Measurements from ENCODE around the gene CUBN. TPM values are rescaled to one million over a fixed set of nuclear protein-coding genes. Genes with fewer than 3 reads are reported as not detected.

CUBN gene
- total RNA-seq, 2 experiments from 2014 or later: 0.30 to 0.76 TPM

GRCh38 chr10:17059197-17059688 is 70.4 kb downstream of the CUBN start:
- Mint-ChIP-seq H3K36me3 (peaks cover 8% of the 10 kb centered on the region), H3K27me3 (no peaks in the 10 kb centered on the region), H3K4me3 (no peak overlapping the region), H3K9me3 (peaks cover 2% of the 10 kb centered on the region), H3K27ac (no peak overlapping the region), H3K4me1 (peaks cover 28% of the 10 kb centered on the region)
- no peak for DNase-seq

DNA sequence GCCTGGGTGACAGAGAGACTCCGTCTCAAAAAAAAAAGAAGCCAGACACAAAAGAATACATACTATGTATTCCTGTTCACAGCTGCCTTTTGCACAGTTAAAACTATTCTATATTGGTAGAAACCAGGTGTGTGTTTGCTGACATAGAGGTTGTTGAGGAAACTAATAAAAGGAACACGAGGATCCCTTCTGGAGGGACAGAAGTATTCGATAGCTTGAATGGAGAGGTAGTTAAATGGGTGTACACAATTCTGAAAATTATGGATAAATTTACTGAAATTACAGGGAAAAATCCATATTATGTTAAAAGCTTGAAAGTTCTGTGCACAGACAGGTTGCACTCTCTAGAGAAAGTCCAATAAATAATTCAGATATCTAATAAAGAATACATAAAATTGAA is 71.5 kb downstream of the CUBN start:
- Mint-ChIP-seq H3K9me3 (peaks cover 3% of the 10 kb centered on the region), H3K36me3 (peaks cover 8% of the 10 kb centered on the region), H3K27me3 (no peaks in the 10 kb centered on the region), H3K4me1 (peaks cover 31% of the 10 kb centered on the region), H3K27ac (no peak overlapping the region), H3K4me3 (no peak overlapping the region)
- no peak for DNase-seq

DNA sequence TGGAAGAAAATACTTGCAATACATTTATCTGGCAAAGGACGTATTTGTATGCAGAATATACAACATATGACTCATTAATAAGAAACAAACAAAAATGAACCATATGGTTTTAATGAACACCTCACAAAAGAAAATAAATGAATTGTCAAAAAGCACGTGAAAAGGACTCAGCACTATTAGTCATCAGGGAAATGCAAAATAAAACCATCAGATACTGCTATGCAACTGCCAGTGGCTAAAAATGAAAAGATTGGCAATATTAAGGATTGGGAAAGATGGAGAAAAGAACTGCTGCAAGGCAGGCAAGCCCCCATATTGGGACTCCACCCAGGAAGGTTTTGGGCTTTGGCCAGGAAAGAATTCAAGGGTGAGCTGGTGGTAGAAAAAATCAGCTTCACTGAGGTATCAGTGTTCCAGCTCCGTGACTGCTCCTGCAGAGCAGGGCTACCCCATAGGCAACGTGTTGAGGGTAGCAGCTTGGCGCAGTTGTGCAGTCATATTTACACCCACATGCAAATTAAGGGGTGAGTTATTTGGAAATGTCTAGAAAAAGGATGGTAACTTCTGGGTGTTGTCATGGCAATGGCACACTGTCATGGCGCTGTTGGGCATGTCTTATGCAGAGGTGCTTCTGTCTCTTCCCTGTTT is 72.7 kb downstream of the CUBN start:
- Mint-ChIP-seq H3K27ac (no peak overlapping the region), H3K27me3 (no peaks in the 10 kb centered on the region), H3K4me1 (peaks cover 21% of the 10 kb centered on the region), H3K36me3 (peaks cover 10% of the 10 kb centered on the region), H3K9me3 (peaks cover 9% of the 10 kb centered on the region), H3K4me3 (no peak overlapping the region)
- no peak for DNase-seq

DNA sequence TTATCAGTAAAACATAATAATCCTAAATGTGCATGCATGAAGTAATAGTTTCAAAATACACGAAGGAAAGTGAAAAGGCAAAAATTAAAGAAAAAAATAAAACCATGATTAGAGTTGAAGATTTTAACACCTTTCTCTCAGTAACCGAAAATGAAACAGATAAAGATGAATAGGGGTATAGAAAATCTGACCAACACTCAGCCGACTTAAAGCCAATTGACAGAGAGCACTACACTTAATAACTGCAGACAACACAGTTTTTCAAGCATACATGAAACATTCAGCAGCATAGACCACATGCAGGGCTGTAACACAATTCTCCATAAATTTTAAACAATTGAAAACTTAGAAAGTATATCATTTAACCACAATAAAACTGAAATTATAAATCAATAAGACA is 76.1 kb downstream of the CUBN start:
- H3K27ac Mint-ChIP-seq: no peak overlapping the region
- peaks cover 8% of the 10 kb centered on the region for H3K4me1 Mint-ChIP-seq
- no peaks in the 10 kb centered on the region for H3K27me3 Mint-ChIP-seq
- H3K36me3 Mint-ChIP-seq: peaks cover 28% of the 10 kb centered on the region
- peaks cover 19% of the 10 kb centered on the region for H3K9me3 Mint-ChIP-seq
- no peak for DNase-seq
- H3K4me3 Mint-ChIP-seq: no peak overlapping the region

GRCh38 chr10:17053061-17053460 is 76.5 kb downstream of the CUBN start:
- Mint-ChIP-seq H3K36me3 (peaks cover 28% of the 10 kb centered on the region), H3K4me1 (peaks cover 6% of the 10 kb centered on the region), H3K9me3 (peaks cover 19% of the 10 kb centered on the region)

DNA sequence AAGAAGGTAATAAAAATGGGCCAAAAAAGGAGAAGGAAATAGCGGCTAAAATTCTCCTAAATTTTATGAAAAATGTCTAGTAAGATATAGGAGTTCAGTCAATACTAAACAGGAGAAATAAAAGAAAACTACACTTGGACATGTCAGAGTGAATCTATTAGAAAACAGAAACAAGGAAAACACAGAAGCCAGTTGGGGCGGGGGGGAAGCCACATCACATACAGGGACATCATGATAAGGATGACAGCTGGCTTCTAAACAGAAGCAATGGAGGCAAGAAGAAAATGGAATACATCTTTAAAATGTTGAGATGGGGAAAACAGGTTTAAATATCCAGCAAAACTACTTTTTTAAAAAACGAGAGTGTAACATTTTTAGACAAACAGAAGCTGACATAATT is 77.8 kb downstream of the CUBN start:
- Mint-ChIP-seq H3K27me3 (no peaks in the 10 kb centered on the region), H3K36me3 (peaks cover 21% of the 10 kb centered on the region), H3K4me1 (peaks cover 7% of the 10 kb centered on the region)

More at GRCh38 chr10:17053061-17053460, 76.5 kb downstream of the CUBN start:
- Mint-ChIP-seq H3K4me3 (no peak overlapping the region), H3K27ac (no peak overlapping the region), H3K27me3 (no peaks in the 10 kb centered on the region)
- DNase-seq: no peak

GRCh38 chr10:17049195-17049594 is 80.4 kb downstream of the CUBN start:
- Mint-ChIP-seq H3K27ac (no peak overlapping the region), H3K27me3 (no peaks in the 10 kb centered on the region), H3K4me3 (no peak overlapping the region), H3K4me1 (peaks cover 7% of the 10 kb centered on the region), H3K36me3 (peaks cover 21% of the 10 kb centered on the region), H3K9me3 (peaks cover 19% of the 10 kb centered on the region)
- no peak for DNase-seq

More for the DNA sequence above, 77.8 kb downstream of the CUBN start:
- no peak for DNase-seq
- no peak overlapping the region for H3K4me3 Mint-ChIP-seq
- H3K9me3 Mint-ChIP-seq: peaks cover 19% of the 10 kb centered on the region
- H3K27ac Mint-ChIP-seq: no peak overlapping the region

DNA sequence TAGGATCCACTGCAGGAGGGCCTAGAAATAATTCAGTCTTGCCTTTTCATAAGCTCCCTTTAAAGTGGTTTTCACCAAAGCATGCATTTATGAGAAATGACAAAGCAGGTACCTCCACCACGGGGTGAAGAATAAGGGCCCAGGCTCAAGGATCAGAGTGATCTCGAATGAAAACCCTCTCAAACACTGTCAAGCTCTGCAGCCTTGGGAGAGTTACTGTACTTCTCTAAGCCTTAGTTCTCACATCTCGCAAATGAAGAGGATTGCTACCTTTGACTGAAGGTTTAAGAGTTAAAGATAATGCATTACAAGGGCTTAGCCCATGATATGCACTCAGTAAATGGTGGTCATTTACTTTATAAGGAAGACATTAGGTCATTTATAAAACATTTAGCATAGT is 81.7 kb downstream of the CUBN start:
- Mint-ChIP-seq H3K36me3 (peaks cover 24% of the 10 kb centered on the region), H3K27me3 (no peaks in the 10 kb centered on the region), H3K9me3 (peaks cover 17% of the 10 kb centered on the region), H3K4me3 (no peak overlapping the region), H3K27ac (no peak overlapping the region), H3K4me1 (peaks cover 4% of the 10 kb centered on the region)
- no peak for DNase-seq

DNA sequence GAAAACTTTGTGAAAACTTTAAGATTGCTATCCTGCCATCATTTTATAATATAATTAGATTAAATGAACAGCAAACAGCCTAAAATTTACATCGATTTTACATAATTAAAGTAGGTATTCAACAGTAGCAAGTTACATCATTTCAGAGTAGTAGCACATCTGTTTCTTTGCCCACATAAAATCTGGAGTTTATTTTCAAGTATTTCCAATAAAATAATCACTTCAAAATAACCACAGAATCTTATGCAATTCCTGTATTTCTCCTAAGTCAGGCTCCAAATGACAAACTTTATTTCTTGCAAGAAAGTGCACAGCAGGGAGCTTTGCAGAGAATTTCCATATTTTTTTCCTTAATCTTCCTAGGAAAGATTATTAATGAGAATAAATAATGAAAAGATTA is 82.6 kb downstream of the CUBN start:
- no peak for DNase-seq
- Mint-ChIP-seq H3K27ac (no peak overlapping the region), H3K9me3 (peaks cover 12% of the 10 kb centered on the region), H3K27me3 (no peaks in the 10 kb centered on the region), H3K36me3 (peaks cover 23% of the 10 kb centered on the region), H3K4me1 (peaks cover 5% of the 10 kb centered on the region), H3K4me3 (no peak overlapping the region)

DNA sequence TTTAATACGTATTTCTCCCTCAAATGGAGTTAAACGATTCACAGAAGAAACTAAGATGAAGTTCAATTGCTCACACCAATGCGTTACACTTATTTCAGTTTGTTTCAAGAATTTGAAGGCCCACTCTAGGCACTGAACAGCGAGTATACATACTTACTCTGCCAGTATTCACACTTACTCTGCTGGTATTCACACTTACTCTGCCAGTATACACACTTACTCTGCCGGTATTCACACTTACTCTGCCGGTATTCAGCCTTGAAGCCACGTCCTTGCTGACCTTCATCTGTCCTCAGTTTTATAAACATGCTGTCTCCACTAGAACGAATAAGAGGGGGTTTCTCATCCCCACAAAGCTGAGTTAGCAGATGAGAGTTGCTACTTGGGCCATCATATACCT is 86.0 kb downstream of the CUBN start:
- Mint-ChIP-seq H3K27me3 (no peaks in the 10 kb centered on the region), H3K4me1 (peaks cover 10% of the 10 kb centered on the region), H3K36me3 (peaks cover 8% of the 10 kb centered on the region), H3K4me3 (no peak overlapping the region), H3K9me3 (no peaks in the 10 kb centered on the region), H3K27ac (no peak overlapping the region)
- DNase-seq: no peak

DNA sequence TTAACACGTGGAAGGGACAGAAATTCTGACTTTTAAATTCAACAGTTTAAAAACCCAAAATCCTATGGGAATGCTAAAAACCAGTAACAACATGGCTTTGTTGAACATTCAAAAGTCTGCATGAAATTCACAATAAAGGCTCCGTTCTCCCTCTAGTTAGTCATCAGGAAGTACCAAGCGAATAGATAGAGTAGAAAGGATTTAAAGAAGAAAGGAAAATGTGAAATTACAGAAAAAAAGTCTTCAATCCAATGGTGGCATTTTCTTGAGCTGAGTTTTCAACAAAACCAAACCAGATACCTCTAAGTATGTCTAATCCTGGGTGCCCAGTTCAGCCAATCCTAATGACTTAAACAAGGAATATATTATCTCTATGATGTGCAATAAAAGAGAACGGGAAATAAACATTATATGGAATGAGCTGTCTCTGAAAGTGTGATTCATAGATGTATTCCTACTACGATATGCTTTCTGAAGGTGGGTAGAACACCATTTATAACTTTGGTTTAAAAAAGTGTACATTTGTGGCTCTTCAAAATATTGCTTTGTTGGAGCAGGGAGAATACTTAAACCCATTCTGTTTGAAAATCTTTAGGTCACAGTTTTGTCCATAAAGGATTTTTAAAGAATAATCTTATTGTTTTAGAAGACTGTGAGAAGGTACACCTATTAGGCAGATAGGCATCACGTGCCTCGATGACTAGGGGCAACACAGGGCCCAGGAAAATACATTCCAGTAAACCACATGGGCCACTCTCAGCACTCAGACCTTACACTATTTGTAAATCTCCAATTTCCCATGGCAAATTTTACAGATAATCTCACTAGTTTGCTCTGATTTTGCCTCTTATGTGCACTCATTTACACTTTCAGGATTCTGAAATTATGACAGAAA is 87.7 kb downstream of the CUBN start:
- H3K9me3 Mint-ChIP-seq: peaks cover 2% of the 10 kb centered on the region
- H3K4me1 Mint-ChIP-seq: peaks cover 8% of the 10 kb centered on the region
- no peak for DNase-seq
- H3K4me3 Mint-ChIP-seq: no peak overlapping the region
- H3K27me3 Mint-ChIP-seq: no peaks in the 10 kb centered on the region
- peaks cover 11% of the 10 kb centered on the region for H3K36me3 Mint-ChIP-seq
- no peak overlapping the region for H3K27ac Mint-ChIP-seq

- H3K36me3 Mint-ChIP-seq: peaks cover 24% of the 10 kb centered on the region
- DNase-seq: no peak
- no peaks in the 10 kb centered on the region for H3K27me3 Mint-ChIP-seq
- peaks cover 12% of the 10 kb centered on the region for H3K4me1 Mint-ChIP-seq
- no peak overlapping the region for H3K4me3 Mint-ChIP-seq
- H3K9me3 Mint-ChIP-seq: peaks cover 2% of the 10 kb centered on the region
- H3K27ac Mint-ChIP-seq: no peak overlapping the region
These were observed 91.0 kb downstream of the CUBN start for GRCh38 chr10:17038627-17039026.

GRCh38 chr10:17037910-17038309 is 91.7 kb downstream of the CUBN start:
- Mint-ChIP-seq H3K4me3 (no peak overlapping the region), H3K4me1 (peaks cover 19% of the 10 kb centered on the region), H3K27ac (no peak overlapping the region), H3K9me3 (peaks cover 2% of the 10 kb centered on the region), H3K36me3 (peaks cover 28% of the 10 kb centered on the region), H3K27me3 (no peaks in the 10 kb centered on the region)
- DNase-seq: no peak

- Mint-ChIP-seq H3K4me1 (peaks cover 31% of the 10 kb centered on the region), H3K27me3 (no peaks in the 10 kb centered on the region), H3K27ac (no peak overlapping the region), H3K4me3 (no peak overlapping the region), H3K36me3 (peaks cover 33% of the 10 kb centered on the region), H3K9me3 (peaks cover 2% of the 10 kb centered on the region)
- no peak for DNase-seq
These were observed 94.2 kb downstream of the CUBN start for GRCh38 chr10:17035446-17035845.

GRCh38 chr10:17033529-17034260 is 95.9 kb downstream of the CUBN start:
- H3K27ac Mint-ChIP-seq: no peak overlapping the region
- DNase-seq: no peak
- no peaks in the 10 kb centered on the region for H3K27me3 Mint-ChIP-seq
- H3K4me1 Mint-ChIP-seq: peaks cover 47% of the 10 kb centered on the region
- H3K4me3 Mint-ChIP-seq: no peak overlapping the region
- peaks cover 29% of the 10 kb centered on the region for H3K36me3 Mint-ChIP-seq
- H3K9me3 Mint-ChIP-seq: peaks cover 2% of the 10 kb centered on the region

All from activated naive CD8-positive, alpha-beta T cell treated with anti-CD3 and anti-CD28 coated beads for 36 hours (primary cell).